ENCODE measurements around the gene FAR2.

FAR2 gene

DNA sequence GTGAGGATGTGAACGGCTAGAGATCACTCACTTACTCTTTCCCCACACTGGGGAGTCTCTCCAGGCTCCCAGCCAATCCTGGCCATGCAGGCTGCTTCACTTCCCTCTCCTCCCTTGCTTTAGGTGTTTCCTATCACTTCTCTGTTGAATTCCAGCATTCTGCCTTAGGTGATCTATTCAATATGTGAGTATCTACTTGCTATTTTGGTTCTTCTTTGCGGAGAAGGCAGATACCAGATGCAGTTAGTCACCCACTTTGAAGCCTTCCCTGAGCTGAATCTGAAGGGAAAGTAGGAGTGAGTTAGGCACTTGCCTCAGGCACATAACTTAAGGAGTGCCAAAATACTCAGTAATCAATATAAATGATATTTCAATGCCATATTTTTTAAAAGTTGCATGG lies 36.0 kb upstream of the FAR2 start:
- ChIA-PET CTCF (no interaction called here), POLR2A (no interaction called here)
- TF ChIP-seq ZBTB20 (tag by site-specific recombination; IDR thresholded peaks at IDR 0.05) (no peak), ZNF707 (tag by site-specific recombination; IDR thresholded peaks at IDR 0.05) (no peak), ZNF529 (tag by site-specific recombination; IDR thresholded peaks at IDR 0.05; ENCODE audit: insufficient replicate concordance) (no peak), ZNF302 (tag by site-specific recombination; IDR thresholded peaks at IDR 0.05; ENCODE audit: low read depth) (no peak), PRDM1 (tag by site-specific recombination; IDR thresholded peaks at IDR 0.05) (no peak), ZNF571 (tag by site-specific recombination; IDR thresholded peaks at IDR 0.05) (no peak), ZNF48 (tag by site-specific recombination; IDR thresholded peaks at IDR 0.05) (no peak), ZXDB (tag by site-specific recombination; IDR thresholded peaks at IDR 0.05) (no peak), GLIS2 (tag by site-specific recombination; IDR thresholded peaks at IDR 0.05) (no peak), ZNF629 (tag by site-specific recombination; IDR thresholded peaks at IDR 0.05) (no peak), ZEB2 (tag by site-specific recombination; IDR thresholded peaks at IDR 0.05) (no peak), ZNF169 (tag by site-specific recombination; IDR thresholded peaks at IDR 0.05) (no peak), ZNF221 (tag by site-specific recombination; IDR thresholded peaks at IDR 0.05; ENCODE audit: borderline replicate concordance) (no peak)
- TF ChIP-seq, protein P1, sequence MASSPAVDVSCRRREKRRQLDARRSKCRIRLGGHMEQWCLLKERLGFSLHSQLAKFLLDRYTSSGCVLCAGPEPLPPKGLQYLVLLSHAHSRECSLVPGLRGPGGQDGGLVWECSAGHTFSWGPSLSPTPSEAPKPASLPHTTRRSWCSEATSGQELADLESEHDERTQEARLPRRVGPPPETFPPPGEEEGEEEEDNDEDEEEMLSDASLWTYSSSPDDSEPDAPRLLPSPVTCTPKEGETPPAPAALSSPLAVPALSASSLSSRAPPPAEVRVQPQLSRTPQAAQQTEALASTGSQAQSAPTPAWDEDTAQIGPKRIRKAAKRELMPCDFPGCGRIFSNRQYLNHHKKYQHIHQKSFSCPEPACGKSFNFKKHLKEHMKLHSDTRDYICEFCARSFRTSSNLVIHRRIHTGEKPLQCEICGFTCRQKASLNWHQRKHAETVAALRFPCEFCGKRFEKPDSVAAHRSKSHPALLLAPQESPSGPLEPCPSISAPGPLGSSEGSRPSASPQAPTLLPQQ (tag by site-specific recombination; IDR thresholded peaks at IDR 0.05): no peak
- TF ChIP-seq, protein P2, sequence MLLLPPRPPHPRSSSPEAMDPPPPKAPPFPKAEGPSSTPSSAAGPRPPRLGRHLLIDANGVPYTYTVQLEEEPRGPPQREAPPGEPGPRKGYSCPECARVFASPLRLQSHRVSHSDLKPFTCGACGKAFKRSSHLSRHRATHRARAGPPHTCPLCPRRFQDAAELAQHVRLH (tag by site-specific recombination; IDR thresholded peaks at IDR 0.05): no peak
- TF ChIP-seq, protein P3, sequence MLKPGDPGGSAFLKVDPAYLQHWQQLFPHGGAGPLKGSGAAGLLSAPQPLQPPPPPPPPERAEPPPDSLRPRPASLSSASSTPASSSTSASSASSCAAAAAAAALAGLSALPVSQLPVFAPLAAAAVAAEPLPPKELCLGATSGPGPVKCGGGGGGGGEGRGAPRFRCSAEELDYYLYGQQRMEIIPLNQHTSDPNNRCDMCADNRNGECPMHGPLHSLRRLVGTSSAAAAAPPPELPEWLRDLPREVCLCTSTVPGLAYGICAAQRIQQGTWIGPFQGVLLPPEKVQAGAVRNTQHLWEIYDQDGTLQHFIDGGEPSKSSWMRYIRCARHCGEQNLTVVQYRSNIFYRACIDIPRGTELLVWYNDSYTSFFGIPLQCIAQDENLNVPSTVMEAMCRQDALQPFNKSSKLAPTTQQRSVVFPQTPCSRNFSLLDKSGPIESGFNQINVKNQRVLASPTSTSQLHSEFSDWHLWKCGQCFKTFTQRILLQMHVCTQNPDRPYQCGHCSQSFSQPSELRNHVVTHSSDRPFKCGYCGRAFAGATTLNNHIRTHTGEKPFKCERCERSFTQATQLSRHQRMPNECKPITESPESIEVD (tag by site-specific recombination; IDR thresholded peaks at IDR 0.05): no peak
- TF ChIP-seq, protein P4, sequence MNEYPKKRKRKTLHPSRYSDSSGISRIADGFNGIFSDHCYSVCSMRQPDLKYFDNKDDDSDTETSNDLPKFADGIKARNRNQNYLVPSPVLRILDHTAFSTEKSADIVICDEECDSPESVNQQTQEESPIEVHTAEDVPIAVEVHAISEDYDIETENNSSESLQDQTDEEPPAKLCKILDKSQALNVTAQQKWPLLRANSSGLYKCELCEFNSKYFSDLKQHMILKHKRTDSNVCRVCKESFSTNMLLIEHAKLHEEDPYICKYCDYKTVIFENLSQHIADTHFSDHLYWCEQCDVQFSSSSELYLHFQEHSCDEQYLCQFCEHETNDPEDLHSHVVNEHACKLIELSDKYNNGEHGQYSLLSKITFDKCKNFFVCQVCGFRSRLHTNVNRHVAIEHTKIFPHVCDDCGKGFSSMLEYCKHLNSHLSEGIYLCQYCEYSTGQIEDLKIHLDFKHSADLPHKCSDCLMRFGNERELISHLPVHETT (tag by site-specific recombination; IDR thresholded peaks at IDR 0.05): no peak
- Histone ChIP-seq H3K4me1 (ENCODE audit: control insufficient read depth, insufficient read depth, low read length) (no peaks in the 10 kb centered on the region), H3K27ac (ENCODE audit: extremely low read depth, low read depth, low read length) (no peak overlapping the region), H3K9me3 (ENCODE audit: control insufficient read depth, insufficient read depth, low read depth, low read length) (no peaks in the 10 kb centered on the region), H3K4me3 (ENCODE audit: low read depth, low read length) (no peak overlapping the region), H3K36me3 (ENCODE audit: control insufficient read depth in 2 of 2, insufficient read depth in 1 of 2, low read length in 2 of 2) (no peaks in the 10 kb centered on the region)

DNA sequence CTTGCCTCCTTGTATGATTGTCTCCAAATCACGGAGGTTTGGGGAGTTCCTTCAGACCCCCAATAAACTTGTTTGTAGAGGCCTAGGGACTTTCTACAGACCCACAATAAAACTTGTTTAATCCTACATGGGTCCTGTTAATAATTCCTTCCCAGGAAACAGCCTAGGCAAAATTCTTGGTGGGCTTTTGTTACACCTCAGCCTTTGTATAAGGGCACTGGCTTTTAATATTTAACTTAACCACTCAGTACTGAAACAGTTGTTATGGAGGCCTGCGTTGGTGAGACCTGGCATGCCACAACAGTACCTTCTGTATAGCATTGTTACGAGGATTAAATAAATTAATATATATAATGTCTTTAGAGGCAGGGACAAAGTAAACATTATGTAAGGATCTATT lies 32.7 kb upstream of the FAR2 start:
- Histone ChIP-seq H3K4me1 (ENCODE audit: control insufficient read depth, insufficient read depth, low read length) (no peaks in the 10 kb centered on the region), H3K9me3 (ENCODE audit: control insufficient read depth, insufficient read depth, low read depth, low read length) (no peaks in the 10 kb centered on the region), H3K27ac (ENCODE audit: extremely low read depth, low read depth, low read length) (no peak overlapping the region), H3K36me3 (ENCODE audit: control insufficient read depth in 2 of 2, insufficient read depth in 1 of 2, low read length in 2 of 2) (no peaks in the 10 kb centered on the region), H3K4me3 (ENCODE audit: low read depth, low read length) (no peak overlapping the region)
- TF ChIP-seq ZNF660 (tag by site-specific recombination; IDR thresholded peaks at IDR 0.05) (no peak), ZNF548 (tag by site-specific recombination; IDR thresholded peaks at IDR 0.05) (no peak), ZNF211 (tag by site-specific recombination; IDR thresholded peaks at IDR 0.05; ENCODE audit: low read depth) (no peak), MZF1 (tag by site-specific recombination; IDR thresholded peaks at IDR 0.05; ENCODE audit: borderline replicate concordance) (no peak), ZNF184 (tag by site-specific recombination; IDR thresholded peaks at IDR 0.05) (no peak), ZNF335 (tag by site-specific recombination; conservative IDR thresholded peaks at IDR 0.05) (no peak)
- POLR2A ChIA-PET: no interaction called here
- CTCF ChIA-PET: no interaction called here
